OCI-LY7 (cell line): ENCODE results near the gene TMC1. TPM values are rescaled to one million over a fixed set of nuclear protein-coding genes. Genes with fewer than 3 reads are reported as not detected.

Source experiments
- BruUV-seq: library from RNA; stranded (reverse); fragments of 400-500 nt; replicated peaks from 2 replicates; lab custom pipeline; 2021; lab: Mats Ljungman, UMichigan
- CTCF ChIA-PET: fragments of 300-600 bp; sonication (Branson Sonifier 250); formaldehyde crosslinking; loops from one replicate; lab custom pipeline; 2022; ENCODE audit warnings: antibody characterized with exemption; ENCODE audit not compliant: unreplicated experiment; lab: Charles Lee
- POLR2A ChIA-PET: fragments of 300-600 bp; sonication (Branson Sonifier 250); formaldehyde crosslinking; loops from one replicate; lab custom pipeline; 2022; ENCODE audit warnings: antibody characterized with exemption; lab: Charles Lee
- DNase-seq: peaks from one replicate; pipeline ENCODE4 v3.0.0-alpha.2; 2015; ENCODE audit warnings: low spot score
- H2AFZ ChIP-seq: fragments of 200-600 bp; sonication (generic), shearing (Covaris generic); 2 replicates; pipeline ENCODE4 v1.6.1; 2014; ENCODE audit warnings: mild to moderate bottlenecking, antibody characterized with exemption, low read length, moderate library complexity
- H3K27ac ChIP-seq: fragments of 200-600 bp; sonication (generic); 2 replicates; pipeline ENCODE4 v1.5.1; 2014; ENCODE audit warnings: mixed run types, low read depth, mild to moderate bottlenecking, moderate library complexity, low read length, inconsistent platforms; ENCODE audit not compliant: poor library complexity, severe bottlenecking
- H3K36me3 ChIP-seq: fragments of 200-600 bp; sonication (generic); 2 replicates; pipeline ENCODE4 v1.6.1; 2014; ENCODE audit warnings: mild to moderate bottlenecking, antibody characterized with exemption, low read length, moderate library complexity, mixed read lengths; ENCODE audit not compliant: insufficient read depth
- H3K4me1 ChIP-seq: fragments of 200-600 bp; sonication (generic); 2 replicates; pipeline ENCODE4 v1.5.1; 2014; ENCODE audit warnings: mild to moderate bottlenecking, low read length; ENCODE audit not compliant: insufficient read depth, poor library complexity, severe bottlenecking
- H3K4me2 ChIP-seq: fragments of 200-600 bp; sonication (generic); 2 replicates; pipeline ENCODE4 v1.6.1; 2014; ENCODE audit warnings: mild to moderate bottlenecking, low read length
- H3K4me3 ChIP-seq: fragments of 200-600 bp; sonication (generic); 2 replicates; pipeline ENCODE4 v1.5.1; 2014; ENCODE audit warnings: mild to moderate bottlenecking, low read depth, low read length; ENCODE audit not compliant: poor library complexity, severe bottlenecking
- H3K79me2 ChIP-seq: fragments of 200-600 bp; sonication (generic); 2 replicates; pipeline ENCODE4 v1.6.1; 2016; ENCODE audit warnings: low read depth, mild to moderate bottlenecking, low read length, moderate library complexity, mixed read lengths; ENCODE audit not compliant: insufficient read depth
- H3K9me2 ChIP-seq: fragments of 200-600 bp; sonication (generic); 2 replicates; pipeline ENCODE4 v1.6.1; 2016; ENCODE audit warnings: mild to moderate bottlenecking, low read length, mixed read lengths; ENCODE audit not compliant: insufficient read depth
- H3K9me3 ChIP-seq: fragments of 200-600 bp; sonication (generic); 2 replicates; pipeline ENCODE4 v1.6.1; 2014; ENCODE audit warnings: mild to moderate bottlenecking, mixed run types, low read length, mixed read lengths
- H4K20me1 ChIP-seq: fragments of 200-600 bp; sonication (generic); 2 replicates; pipeline ENCODE4 v1.6.1; 2014; ENCODE audit warnings: mild to moderate bottlenecking, antibody characterized with exemption, low read length, moderate library complexity, mixed read lengths; ENCODE audit not compliant: insufficient read depth
- CTCF ChIP-seq: fragments of 200-600 bp; sonication (generic); conservative IDR thresholded peaks from 2 replicates; pipeline ENCODE4 v1.5.1; 2014; ENCODE audit warnings: mild to moderate bottlenecking, antibody characterized with exemption, low read length, moderate library complexity, mixed read lengths
- EZH2phosphoT487 ChIP-seq: fragments of 200-600 bp; sonication (generic); IDR thresholded peaks from 2 replicates; pipeline ENCODE4 v1.6.1; 2018; ENCODE audit warnings: low read depth, borderline replicate concordance, mild to moderate bottlenecking, mixed run types, antibody characterized with exemption, low read length, moderate library complexity, mixed read lengths
- intact Hi-C: fragments of 100-400 bp; cut with micrococcal nuclease; formaldehyde crosslinking; loops from one replicate; pipeline ENCODE4 v1.10.0; 2022; ENCODE audit not compliant: unreplicated experiment
- total RNA-seq, 2 experiments: library from RNA; depleted of rRNA in 1 of 2; stranded (reverse); fragments of >200 nt in 1 of 2; shearing (Covaris generic) in 1 of 2; gene quantifications; 2 replicates each; pipeline ENCODE4 v1.2.3, GENCODE V29; 2014 to 2022

TMC1 gene
- total RNA-seq, 2 experiments from 2014 or later, result not detected

GRCh38 chr9:72827950-72828731, 306.7 kb downstream of the TMC1 start:
- Histone ChIP-seq H3K79me2 (no peaks in the 10 kb centered on the region), H3K4me1 (no peaks in the 10 kb centered on the region), H3K36me3 (no peaks in the 10 kb centered on the region), H3K4me2 (no peak overlapping the region), H3K27ac (no peak overlapping the region), H3K4me3 (no peak overlapping the region), H3K9me2 (no peaks in the 10 kb centered on the region), H3K9me3 (no peaks in the 10 kb centered on the region), H4K20me1 (no peaks in the 10 kb centered on the region), H2AFZ (no peak overlapping the region)
- DNase-seq, result no peak
- POLR2A ChIA-PET, result interaction anchor here (0.6 kb wide), 1 partner anchor 31 kb away, joined by 4 read pairs; no protein-coding TSS in a partner anchor
- TF ChIP-seq CTCF, result no peak
- no peak for TF ChIP-seq EZH2phosphoT487
- intact Hi-C loops, result no loop called here
- BruUV-seq, result no TSS peak
- CTCF ChIA-PET, result no interaction called here

GRCh38 chr9:72834994-72835393, 313.6 kb downstream of the TMC1 start:
- no TSS peak for BruUV-seq
- Histone ChIP-seq H3K9me3 (no peaks in the 10 kb centered on the region), H2AFZ (no peak overlapping the region), H3K4me2 (no peak overlapping the region), H3K36me3 (no peaks in the 10 kb centered on the region), H3K4me1 (no peaks in the 10 kb centered on the region), H3K27ac (no peak overlapping the region), H4K20me1 (no peaks in the 10 kb centered on the region), H3K4me3 (no peak overlapping the region), H3K9me2 (no peaks in the 10 kb centered on the region), H3K79me2 (no peaks in the 10 kb centered on the region)
- TF ChIP-seq CTCF (no peak), EZH2phosphoT487 (no peak)
- ChIA-PET CTCF (no interaction called here), POLR2A (interaction anchor here (0.7 to 1.6 kb wide), 3 partner anchors 9 to 82 kb away, joined by 3 to 6 read pairs (median 3); no protein-coding TSS in a partner anchor)
- no peak for DNase-seq
- intact Hi-C loops, result no loop called here

GRCh38 chr9:72836790-72837189, 315.4 kb downstream of the TMC1 start:
- H3K79me2 ChIP-seq, result no peaks in the 10 kb centered on the region
- intact Hi-C loops, result no loop called here
- DNase-seq, result no peak
- no peaks in the 10 kb centered on the region for H3K4me1 ChIP-seq
- BruUV-seq, result no TSS peak
- H3K27ac ChIP-seq, result no peak overlapping the region
- no peak overlapping the region for H3K4me3 ChIP-seq
- CTCF ChIA-PET, result no interaction called here
- H3K9me3 ChIP-seq, result no peaks in the 10 kb centered on the region
- no peak for TF ChIP-seq EZH2phosphoT487
- no peak for TF ChIP-seq CTCF
- H2AFZ ChIP-seq, result no peak overlapping the region
- H4K20me1 ChIP-seq, result no peaks in the 10 kb centered on the region
- H3K9me2 ChIP-seq, result no peaks in the 10 kb centered on the region
- no peaks in the 10 kb centered on the region for H3K36me3 ChIP-seq
- no peak overlapping the region for H3K4me2 ChIP-seq
- POLR2A ChIA-PET, result no interaction called here
